ENCODE measurements around the gene FBXL7.

- TF ChIP-seq EZH2 (IDR thresholded peaks at IDR 0.05; ENCODE audit: borderline replicate concordance, insufficient read depth, low read length, poor library complexity, severe bottlenecking) (no peak), CTCF (IDR thresholded peaks at IDR 0.05; ENCODE audit: poor library complexity, severe bottlenecking) (no peak), TAF1 (IDR thresholded peaks at IDR 0.05; ENCODE audit: low read depth) (no peak), REST (IDR thresholded peaks at IDR 0.05; ENCODE audit: borderline replicate concordance) (no peak), POLR2AphosphoS5 (IDR thresholded peaks at IDR 0.05) (peak; percentile 57), MXI1 (conservative IDR thresholded peaks at IDR 0.05; ENCODE audit: poor library complexity, severe bottlenecking) (peak; percentile 59), EP300 (conservative IDR thresholded peaks at IDR 0.05; ENCODE audit: poor library complexity, severe bottlenecking) (peak; percentile 89), RAD21 (conservative IDR thresholded peaks at IDR 0.05) (no peak), SMC3 (conservative IDR thresholded peaks at IDR 0.05; ENCODE audit: poor library complexity) (no peak)
Measured at GRCh38 chr5:15637345-15637744, 137.4 kb downstream of the FBXL7 start.
